Fibroblast of mammary gland (primary cell): ENCODE results near the gene NTF4.
"Not testable (repeated sequence)": the region's sequence is repeated elsewhere in the genome, so short reads cannot be mapped to it uniquely, and the experiment has no call there.

Experiments
- DNase-seq: peaks from one replicate; pipeline ENCODE4 v3.0.0-alpha.2; 2010; ENCODE audit warnings: low read depth
- H3K4me3 ChIP-seq: 2 replicates; pipeline ENCODE4 v1.5.1; 2011; ENCODE audit warnings: low read depth, mild to moderate bottlenecking, low read length, moderate library complexity; ENCODE audit not compliant: control insufficient read depth
- CTCF ChIP-seq: conservative IDR thresholded peaks from 2 replicates; pipeline ENCODE4 v1.5.1; 2011; ENCODE audit warnings: low read depth, low read length, inconsistent platforms; ENCODE audit not compliant: control insufficient read depth, insufficient read depth

NTF4 gene

GRCh38 chr19:49036815-49037214, 27.8 kb downstream of the NTF4 start, which contains the start of gene CGB1:
CGB1 (minus strand) TSS chr19:49036895; CDS start chr19:49036711, 184 bp downstream.
- not testable (repeated sequence) for H3K4me3 ChIP-seq, DNase-seq
- TF ChIP-seq CTCF = peak; percentile 38

GRCh38 chr19:49031642-49032301, 32.8 kb downstream of the NTF4 start, which contains the start of gene CGB2:
CGB2 (plus strand) TSS chr19:49031890; CDS start chr19:49032096, 206 bp downstream.
- peak; percentile 25 for TF ChIP-seq CTCF
- H3K4me3 ChIP-seq = not testable (repeated sequence)
- DNase-seq = peak; percentile 37

GRCh38 chr19:49030323-49030722, 34.3 kb downstream of the NTF4 start:
- not testable (repeated sequence) for H3K4me3 ChIP-seq, DNase-seq

GRCh38 chr19:49029749-49030148, 34.9 kb downstream of the NTF4 start:
- DNase-seq = peak; percentile 23
- H3K4me3 ChIP-seq = not testable (repeated sequence)

GRCh38 chr19:49028686-49029085, 35.9 kb downstream of the NTF4 start:
- H3K4me3 ChIP-seq, DNase-seq: not testable (repeated sequence)

GRCh38 chr19:49025599-49025998, 39.0 kb downstream of the NTF4 start:
- H3K4me3 ChIP-seq, DNase-seq: not testable (repeated sequence)

- H3K4me3 ChIP-seq, DNase-seq: not testable (repeated sequence)
Observed at GRCh38 chr19:49025088-49025487, 39.5 kb downstream of the NTF4 start.

- DNase-seq, H3K4me3 ChIP-seq: not testable (repeated sequence)
Observed at GRCh38 chr19:49024233-49024632, 40.4 kb downstream of the NTF4 start, which contains the start of gene CGB3. CGB3 (minus strand) TSS chr19:49024333; CDS start chr19:49023971, 362 bp downstream.

- H3K4me3 ChIP-seq = no peak overlapping the region
- DNase-seq = no peak
- TF ChIP-seq CTCF = no peak
Observed at GRCh38 chr19:49022116-49022515, 42.5 kb downstream of the NTF4 start.

GRCh38 chr19:49020931-49021895, 43.4 kb downstream of the NTF4 start:
- no peak for TF ChIP-seq CTCF
- no peak overlapping the region for H3K4me3 ChIP-seq
- peak; percentile 70 for DNase-seq
